Fibroblast of upper back skin (primary cell): ENCODE results near the gene BRAF.
A peak's percentile ranks its signal among the peaks of the same experiment; 100 is the strongest.
"Not testable (repeated sequence)": the region's sequence is repeated elsewhere in the genome, so short reads cannot be mapped to it uniquely, and the experiment has no call there.

Experiments
- DNase-seq: peaks from one replicate; pipeline ENCODE4 v3.0.0-alpha.2; 2013

Gene BRAF

DNA sequence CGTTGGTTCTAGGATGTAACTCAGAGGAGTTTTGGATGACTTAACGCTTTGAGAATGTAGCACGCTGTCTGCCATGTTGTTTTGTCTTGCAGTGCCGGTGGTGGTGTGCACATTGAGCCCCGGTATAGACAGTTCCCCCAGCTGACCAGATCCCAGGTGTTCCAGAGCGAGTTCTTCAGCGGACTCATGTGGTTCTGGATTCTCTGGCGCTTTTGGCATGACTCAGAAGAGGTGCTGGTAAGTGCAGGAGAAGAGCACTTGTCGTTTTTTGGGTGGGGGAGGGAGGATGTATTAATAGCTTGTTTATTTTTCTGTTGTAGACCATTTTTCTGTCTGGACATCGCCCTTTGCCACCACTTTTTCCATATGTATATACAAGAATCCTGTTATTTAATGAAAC is 222.0 kb downstream of the BRAF start:
- no peak for DNase-seq

DNA sequence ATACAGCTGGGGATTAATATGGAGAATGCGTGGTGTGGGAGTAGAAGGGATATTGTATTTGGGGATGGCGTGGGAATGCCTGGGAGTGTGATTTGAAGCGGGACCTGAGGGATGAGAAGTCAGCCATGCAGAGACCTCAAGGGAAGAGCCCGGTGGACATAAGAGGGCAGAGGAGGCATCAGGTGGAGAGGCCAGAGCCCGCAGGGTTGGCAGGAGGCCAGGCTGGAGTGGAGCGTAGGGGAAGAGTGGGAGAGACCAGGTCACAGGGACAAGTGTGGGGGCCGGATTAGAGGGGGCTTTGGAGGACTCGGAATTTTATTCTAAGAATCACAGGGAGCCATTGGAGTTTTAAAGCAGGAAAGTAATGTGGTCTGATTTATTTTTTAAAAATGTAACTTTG is 226.3 kb downstream of the BRAF start:
- DNase-seq, result no peak

DNA sequence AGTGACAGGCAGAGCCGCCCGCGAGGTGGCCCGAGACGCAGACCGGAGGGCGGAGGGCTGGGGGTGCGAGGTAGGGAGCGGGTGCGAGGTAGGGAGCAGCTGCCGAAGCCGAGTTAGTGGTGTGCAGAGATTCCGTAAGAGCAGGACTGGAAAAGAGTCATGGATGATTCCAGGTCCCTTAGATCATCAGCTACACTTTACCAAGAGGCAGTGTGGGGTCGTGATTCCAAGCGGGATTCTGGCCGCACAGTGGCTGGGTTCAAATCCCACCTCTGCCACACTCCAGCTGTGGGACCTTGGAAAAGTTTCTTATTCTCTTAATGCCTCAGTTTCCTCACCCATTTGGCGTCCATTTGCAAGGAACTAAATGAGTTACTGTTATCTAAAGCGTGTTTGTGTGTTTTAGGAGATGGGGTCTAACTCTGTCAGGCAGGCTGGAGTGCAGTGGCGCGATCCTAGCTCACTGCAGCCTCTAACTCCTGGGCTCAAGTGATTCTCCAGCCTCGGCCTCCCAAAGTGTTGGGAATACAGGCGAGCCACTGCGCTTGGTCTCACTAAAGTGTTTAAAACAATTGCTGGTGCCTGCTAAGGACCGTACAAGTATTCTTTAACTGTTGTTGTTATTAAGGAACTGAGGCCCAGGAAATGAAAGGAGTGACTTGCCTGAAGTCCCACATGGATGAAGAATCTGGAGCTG is 227.1 kb downstream of the BRAF start:
- DNase-seq, result peak; percentile 34

DNA sequence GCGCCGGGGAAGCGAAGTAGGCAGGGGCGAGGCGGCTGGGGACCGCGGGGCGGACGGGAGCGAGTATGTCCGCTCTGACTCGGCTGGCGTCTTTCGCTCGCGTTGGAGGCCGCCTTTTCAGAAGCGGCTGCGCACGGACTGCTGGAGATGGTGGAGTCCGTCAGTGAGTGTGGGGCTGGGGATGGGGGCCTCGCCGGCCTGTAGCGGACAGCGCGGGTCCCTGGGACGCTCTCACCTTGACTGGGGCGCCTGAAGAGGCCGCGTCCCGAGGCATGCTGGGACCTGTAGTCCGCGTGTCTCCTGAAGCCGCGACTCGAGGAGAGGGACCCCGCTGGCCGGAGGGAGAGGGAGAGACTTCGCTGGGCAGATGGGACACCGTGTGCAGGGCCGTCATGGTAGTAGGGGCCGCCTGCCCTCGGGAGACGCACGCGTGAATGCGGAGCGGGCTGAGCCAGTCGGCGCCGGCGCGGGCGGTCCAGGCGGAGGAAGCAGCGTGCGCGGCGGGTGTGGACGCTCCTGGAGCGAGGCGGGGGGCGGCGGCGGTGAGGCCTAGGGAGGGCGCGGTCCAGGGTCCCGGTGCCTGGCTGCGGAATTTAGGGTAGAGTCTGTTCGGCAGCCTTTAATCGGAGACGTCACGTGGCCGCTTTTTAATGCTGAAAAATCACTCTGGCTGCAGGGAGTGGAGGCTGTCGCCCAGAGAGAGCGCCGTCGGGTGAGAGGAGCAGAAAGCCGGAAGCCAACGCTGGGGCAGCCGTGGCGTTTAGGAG is 227.9 kb downstream of the BRAF start, which contains the start of gene NDUFB2:
Gene NDUFB2, plus strand, starts transcription at position 29 of the 767 bp plus-strand sequence. Its CDS starts 37 bp downstream, at position 66.
- peak; percentile 72 for DNase-seq

DNA sequence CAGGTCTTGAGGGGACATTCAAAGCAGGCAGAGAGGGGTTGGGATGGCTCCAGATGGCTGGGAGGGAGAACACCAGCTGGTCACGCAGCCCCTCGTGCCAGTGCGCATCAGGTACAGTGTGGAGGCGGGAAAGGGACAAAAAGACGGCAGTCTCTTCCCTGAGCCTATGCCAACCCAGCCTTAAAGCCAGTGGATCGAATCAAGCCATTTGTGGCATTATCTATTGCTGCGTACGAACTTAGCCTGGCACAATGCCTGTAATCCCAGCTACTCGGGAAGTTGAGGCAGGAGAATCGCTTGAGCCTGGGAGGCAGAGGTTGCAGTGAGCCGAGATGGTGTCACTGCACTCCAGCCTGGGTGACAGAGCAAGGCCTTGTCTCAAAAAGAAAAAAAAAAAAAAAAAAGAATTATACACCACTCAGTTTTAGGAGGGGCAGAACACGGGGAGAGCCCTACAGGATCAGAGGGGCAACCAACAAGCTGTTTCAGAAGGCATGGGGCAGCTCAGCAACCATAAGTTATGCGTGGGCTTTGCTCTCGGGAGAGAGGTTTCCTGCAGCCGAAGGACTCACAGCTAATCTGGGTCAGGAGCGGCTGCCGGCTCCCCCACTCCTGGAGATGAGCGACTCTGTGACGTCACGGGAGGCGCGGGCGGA is 228.6 kb downstream of the BRAF start:
- DNase-seq, result peak; percentile 92

DNA sequence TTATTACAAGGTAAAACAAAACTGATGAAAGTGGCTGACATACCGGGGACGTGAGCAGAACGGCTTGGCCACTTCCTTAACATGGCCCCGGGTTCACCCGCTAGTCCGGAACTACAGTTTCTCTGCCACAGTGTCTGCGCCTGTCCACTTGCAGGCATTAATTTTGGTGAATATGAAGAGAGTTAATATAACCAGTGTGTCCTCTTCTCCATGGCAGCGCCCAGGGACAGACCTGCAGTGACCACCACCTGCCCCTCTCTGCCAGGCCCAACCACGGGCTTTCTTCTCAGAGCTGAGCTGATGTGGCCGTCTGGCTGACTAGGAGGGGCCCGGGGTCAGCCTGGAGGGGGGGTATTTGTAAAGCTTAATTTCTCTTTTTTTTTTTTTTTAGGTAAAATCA is 229.3 kb downstream of the BRAF start:
- DNase-seq, result no peak

DNA sequence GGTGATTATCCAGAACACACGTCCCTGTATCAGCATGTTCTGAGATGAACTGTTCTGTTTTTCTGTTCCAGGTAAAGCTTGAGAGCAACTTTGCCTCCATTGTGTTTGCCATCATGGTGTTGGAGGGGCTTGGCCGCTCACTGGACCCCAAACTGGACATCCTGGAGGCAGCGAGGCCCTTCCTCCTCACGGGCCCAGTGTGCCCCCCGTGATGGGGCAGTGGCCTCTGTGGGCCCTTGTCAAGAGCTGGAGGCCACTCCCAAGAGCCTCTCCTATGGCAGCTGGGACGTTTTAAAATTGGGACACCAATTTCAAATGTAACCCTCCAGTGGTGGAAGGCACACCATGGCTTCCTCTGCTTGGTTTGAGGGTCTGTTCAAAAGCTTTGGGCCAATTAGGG is 230.1 kb downstream of the BRAF start:
- DNase-seq, result no peak

DNA sequence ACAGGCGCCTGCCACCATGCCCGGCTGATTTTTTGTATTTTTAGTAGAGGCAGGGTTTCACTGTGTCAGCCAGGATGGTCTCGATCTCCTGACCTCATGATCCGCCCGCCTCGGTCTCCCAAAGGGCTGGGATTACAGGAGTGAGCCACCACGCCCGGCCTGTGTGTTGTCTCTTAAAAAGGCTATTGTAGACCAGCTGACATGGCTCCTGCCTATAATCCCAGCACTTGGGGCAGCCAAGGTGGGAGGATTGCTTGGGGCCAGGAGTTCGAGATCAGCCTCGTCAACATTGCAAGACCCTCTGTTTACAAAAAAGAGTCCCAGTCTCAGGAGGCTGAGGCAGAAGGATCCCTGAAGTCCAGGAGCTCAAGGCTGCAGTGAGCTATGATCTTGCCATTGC is 230.9 kb downstream of the BRAF start:
- not testable (repeated sequence) for DNase-seq

DNA sequence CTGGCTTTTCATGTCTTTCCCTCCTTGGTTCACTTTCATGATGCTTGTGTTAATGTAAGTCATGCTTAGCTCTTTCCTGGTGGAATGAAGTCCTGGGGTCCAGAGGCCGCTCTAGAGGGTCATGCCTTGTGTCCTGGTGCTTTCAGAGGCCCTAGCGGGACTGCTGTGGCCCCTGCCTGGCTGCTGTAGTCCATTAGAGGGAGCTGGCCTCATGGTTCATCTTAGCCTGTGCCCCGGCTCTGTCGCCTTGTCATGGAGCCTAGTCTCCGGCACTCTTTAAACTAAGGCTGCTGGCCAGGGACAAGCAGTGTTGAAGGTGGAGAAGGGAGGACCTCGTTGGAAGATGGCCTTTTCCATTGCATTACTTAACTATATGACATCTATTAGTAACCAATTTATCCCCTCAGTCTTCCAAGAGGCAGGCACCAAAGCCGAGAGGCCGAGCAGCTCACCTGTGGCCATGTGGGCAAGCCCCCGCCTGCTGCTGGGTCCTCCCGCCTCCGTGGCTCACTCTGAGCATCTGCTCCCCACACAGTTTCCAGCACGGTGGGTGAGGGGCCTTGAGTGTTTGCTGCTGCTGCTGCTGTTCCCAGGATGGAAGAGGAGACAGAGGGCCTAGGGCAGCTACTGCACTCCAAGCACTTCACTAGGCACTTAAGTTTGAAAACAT is 233.2 kb downstream of the BRAF start:
- no peak for DNase-seq

DNA sequence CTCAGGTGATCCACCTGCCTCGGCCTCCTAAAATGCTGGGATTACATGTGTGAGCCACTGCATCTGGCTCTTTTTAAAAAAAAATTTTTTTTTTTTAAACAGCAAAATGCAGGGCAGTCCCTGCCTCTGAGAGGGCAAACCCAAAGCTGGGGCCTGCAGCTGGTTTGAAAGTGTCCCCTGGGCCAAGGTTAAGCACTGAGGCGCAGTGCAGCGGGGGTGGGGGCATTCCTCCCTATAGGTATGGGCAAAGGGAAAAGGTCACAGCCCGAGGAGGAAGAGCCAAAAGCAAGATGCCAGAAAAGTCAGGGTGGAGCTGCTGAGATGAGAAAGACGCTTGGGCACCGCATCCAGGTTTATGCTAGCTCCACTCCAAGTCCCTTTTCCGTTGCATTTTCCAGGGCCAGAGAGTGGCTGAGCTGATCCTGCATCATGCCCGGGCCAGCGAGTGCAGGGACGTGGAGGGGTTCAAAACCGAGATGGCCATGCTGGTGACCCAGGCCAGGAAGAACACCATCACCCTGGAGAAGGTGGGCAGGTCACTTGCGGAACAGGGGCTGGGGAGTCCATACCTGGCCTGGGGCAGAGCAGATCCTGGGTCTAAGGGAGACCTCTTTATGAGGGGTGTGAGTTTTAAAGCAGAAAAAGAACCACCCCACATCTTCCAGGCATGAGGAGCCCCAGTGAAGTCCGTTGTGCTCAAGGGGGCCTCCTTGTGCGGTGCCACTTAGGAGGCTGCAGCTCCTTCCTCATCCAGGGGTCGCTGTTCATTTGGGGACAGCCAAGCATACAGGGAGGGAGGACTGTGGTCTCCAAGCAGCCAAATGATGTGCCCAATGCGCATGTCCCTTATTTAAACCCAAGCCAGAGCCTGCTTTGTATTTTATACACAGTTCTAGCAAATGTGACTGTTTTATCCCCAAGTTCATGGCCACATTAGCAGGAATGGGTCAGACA is 235.3 kb downstream of the BRAF start:
- no peak for DNase-seq

DNA sequence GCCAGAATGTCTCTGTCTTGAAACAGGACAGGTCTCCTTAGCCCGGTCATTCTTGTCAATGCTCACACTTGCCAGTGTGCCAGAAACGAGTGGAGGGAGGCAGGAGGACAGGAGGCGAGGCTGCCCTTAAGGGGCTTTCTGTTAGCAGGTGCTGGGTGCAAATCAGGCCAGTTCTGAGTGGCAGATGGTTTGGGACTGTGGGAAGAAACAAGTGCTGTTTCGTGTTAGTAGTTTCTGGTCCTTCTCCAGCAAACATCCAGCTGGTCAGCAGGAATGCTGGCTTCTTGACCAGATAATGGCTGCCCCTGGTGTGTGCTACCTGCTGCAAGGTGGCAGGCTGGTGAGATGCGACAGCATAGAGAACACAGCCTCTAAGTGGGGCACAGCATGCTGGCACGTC is 236.4 kb downstream of the BRAF start:
- no peak for DNase-seq

DNA sequence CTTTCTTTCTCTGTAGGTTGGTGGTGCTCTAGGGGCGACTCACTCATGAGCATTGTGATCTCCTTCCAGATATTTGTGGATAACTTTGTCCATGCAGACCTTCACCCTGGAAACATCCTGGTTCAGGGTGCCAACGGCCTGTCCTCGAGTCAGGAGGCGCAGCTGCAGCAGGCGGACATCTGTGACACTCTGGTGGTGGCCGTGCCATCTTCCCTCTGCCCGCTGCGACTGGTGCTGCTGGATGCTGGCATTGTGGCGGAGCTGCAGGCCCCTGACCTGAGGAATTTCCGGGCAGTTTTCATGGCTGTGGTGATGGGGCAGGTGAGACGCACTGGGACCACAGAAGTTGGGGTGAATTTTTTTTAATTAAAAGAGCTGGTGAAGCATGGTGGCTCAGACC is 237.8 kb downstream of the BRAF start:
- DNase-seq, result no peak

DNA sequence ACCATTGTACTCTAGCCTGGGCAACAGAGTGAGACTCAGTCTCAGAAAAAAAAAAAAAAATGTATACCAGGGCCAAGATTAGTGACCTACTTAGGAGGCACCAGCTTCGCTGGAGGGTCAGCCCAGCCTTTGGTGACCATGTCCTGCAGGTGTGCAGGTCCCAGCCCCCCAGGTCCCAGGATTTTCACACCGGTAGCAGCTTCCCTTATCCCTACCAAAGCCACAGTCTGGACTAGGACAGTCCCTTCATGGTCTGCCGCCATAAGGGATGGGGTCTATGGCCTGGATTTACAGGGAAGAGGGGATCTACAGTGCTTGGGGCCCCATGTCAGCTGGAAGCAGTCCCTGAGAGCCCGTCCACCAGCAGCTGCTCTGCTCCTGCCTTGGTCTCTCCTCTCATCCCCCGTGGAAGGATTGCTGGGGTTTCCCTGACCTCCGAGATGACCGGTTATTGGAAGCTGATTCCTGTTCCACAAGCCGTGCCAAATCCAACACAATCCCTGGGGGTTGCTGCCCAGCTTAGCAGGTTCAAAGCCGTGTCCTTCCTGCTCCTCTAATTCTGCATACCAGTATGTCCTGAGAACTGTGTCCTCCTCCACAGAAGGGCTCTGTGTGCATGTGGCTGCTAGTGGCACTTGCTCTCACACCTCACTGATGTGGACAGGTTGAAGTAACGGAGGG is 239.2 kb downstream of the BRAF start:
- DNase-seq, result no peak

DNA sequence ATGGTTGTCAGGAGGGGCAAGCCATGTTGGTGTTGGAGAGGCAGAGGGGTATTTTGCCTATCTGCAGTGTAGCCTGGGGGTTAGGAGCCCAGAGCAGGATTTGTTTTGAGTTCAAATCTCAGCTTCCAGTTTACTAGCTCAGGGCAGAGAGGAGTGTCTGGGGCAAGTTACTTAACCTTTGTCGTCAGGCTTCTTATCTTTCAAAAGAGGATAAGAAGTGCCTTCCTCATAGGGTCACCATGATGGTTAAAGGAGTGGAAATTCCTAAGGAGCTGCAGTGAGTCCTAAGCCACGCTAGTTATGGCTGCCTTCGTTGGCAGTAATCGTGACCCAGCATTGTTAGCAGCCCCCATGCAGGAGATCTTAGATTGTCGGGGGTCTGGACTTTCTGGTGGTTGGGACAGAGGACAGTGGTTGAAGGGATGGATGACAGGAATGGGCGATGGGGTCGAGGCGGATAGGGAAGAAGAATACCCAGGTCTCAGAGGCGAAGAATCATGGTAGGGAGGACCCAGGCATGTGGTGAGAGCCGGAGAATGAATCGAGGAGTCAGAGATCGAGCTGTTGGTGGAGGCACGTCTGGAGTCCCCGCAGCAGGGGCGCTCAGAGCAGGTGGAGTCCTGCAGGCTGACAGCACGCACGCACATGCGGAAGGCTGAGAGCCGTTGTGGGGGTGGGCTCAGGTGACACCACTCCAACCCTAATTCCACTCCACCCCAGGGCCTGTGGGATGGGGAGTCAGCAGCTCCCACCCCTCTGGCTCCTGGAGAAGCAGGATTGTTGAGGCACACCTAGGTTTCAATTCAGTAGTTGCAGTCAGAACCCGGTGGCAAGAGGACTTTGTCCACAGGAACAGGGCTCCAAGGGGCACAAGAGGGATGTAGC is 240.4 kb downstream of the BRAF start:
- DNase-seq, result no peak

DNA sequence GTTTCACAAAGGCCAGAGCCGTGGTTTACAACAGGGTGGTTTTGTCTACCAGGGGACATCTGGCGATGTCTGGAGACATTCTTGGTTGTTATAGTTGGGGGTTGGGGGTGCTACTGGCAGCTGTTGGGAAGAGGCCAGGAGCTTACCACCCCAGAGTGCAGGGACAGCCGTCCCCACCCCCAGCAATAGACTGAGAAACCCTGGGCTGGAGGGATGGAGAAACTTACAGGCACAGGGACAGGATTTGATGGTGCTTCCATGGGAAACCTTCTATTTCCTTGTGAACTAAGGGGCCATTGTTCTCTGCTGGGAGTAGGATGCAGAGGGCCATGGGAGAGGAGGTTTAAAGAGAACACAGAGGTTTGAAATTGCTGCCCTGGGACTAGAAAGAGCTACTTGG is 241.1 kb downstream of the BRAF start:
- DNase-seq, result no peak

DNA sequence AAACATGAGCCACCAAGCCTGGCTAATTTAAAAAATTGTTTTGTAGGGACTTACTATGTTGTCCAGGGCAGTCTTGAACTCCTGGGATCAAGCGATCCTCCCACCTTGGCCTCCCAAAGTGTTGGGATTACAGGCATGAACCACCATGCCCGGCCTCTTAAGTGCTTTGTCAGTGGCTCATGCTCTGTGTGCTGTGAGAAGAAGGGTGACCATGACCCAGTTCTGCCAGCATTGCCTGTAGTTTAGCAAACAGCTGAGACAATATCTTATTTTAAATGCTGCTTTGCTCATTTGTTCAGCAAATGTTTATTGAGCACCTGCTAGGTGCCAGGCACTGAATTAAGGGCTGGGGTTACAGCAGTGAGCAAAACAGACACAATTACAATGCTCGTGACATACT is 243.0 kb downstream of the BRAF start:
- no peak for DNase-seq

DNA sequence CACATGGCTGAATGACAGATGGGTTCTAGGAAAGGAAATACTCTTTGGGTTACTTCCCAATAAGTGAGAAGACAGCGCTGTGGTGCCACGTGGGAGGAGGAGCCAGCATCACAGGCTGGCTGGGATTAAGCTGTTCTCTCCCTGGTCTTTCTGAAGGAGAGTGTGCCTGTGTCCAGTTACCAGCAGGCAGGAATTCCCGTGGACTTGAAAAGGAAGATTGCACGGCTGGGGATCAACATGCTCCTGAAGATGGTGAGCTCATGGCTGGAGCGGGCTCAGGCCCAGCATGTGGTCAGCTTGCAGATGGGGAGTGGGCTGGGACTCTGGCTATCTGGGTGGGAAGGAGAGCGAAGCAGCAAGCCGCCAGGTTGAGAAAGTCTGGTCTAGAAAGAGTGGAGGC is 243.8 kb downstream of the BRAF start:
- no peak for DNase-seq

DNA sequence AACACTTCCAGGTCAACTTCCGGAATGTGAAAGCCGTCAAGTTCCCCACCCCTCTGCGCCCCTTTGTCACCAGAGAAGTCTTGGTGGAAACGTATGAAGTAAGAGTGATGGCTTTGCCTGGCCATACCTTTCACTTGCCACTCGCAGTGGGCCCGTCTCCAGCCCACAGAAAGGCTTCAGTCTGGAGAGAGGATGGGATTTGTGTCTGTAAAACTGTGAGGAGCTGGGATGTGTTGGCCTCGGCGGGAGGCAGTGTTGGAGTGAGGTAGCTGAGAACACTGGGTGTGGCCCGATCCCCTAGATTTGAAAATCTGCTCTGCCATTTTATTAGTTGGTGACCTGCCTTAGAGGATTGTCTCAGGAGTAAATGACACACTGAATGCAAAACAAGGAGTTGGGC is 245.5 kb downstream of the BRAF start:
- DNase-seq, result no peak

DNA sequence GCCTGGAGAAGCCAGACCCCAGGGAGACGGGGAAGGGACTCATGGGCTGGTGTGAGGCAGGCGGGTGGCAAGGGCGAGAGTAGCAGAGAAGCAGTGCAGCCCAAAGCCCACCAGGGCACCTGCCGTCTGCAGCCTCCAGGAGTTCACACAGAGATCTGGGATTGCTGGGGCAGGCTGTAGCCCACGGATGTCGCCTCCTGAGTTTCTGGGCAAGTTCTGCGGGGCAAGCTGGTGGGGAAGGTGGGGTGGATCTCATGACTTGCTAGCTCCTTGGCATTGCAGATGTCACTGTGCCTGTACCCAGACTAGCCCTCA is 246.0 kb downstream of the BRAF start:
- no peak for DNase-seq

DNA sequence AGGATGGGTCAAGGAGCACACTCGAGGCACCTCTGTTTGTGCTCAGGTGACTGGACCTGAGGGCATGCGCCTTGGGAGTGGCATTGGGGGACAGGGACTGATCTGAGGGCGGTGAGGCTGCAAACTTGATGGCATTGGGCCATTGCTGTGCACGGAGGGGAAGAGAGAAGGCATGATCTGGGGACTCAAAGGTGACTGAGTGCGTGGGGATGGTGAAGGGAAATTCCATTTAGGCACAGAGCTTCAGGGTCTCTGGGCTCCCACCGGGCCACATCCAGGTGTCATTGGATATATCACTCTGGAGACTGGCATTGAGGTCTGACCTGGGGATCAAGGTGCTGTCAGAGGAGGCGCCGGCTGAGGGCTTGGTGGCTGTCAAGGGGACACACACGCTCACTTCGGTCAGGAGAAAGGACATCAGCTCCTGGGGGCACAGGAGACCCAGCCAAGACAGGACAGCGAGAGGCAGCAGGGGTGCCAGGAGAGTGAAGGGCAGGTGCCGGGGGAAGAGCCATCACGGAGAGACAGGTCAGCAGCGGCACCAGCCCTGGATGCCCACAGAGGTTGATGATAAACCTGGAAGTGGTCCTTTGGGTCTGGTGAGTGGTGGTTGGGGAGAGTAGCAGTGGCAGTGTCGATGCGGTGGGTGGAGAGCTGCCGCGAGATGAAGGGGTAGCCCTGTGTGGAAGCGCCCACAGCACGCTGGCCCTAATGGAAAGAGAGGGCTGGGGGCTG is 246.5 kb downstream of the BRAF start:
- DNase-seq, result no peak
